Activated CD8-positive, alpha-beta memory T cell treated with anti-CD3 and anti-CD28 coated beads, Interleukin-2, amount 50 U/mL, for 48 hours (primary cell): ENCODE results near the gene DGAT2L6.
"Not testable (repeated sequence)": the region's sequence is repeated elsewhere in the genome, so short reads cannot be mapped to it uniquely, and the experiment has no call there.

Experiments used
- DNase-seq: peaks from one replicate; pipeline ENCODE4 v3.0.0-alpha.2; 2020

Gene DGAT2L6

GRCh38 chrX:70201732-70202131 lies 24.4 kb downstream of the DGAT2L6 start:
- DNase-seq, result no peak

DNA sequence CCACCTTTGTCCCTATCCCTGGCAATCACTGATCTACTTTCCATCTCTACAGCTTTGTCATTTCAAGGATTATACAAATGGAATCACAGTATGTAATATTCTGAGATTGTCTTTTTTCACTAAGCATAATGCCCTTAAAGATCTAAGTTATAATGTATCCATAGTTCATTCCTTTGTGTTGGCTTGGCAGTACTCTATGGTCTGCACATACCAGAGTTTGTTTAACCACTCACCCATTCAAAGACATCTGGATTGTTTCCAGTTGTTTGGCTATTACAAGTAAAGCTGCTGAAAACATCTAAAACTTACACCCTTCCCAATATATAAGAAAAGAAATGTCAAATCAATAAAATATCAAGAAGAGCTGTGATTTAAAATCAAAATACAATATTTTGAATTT lies 31.2 kb downstream of the DGAT2L6 start:
- DNase-seq, result no peak

- DNase-seq, result not testable (repeated sequence)
These were observed 32.3 kb downstream of the DGAT2L6 start for GRCh38 chrX:70209570-70209969.

DNA sequence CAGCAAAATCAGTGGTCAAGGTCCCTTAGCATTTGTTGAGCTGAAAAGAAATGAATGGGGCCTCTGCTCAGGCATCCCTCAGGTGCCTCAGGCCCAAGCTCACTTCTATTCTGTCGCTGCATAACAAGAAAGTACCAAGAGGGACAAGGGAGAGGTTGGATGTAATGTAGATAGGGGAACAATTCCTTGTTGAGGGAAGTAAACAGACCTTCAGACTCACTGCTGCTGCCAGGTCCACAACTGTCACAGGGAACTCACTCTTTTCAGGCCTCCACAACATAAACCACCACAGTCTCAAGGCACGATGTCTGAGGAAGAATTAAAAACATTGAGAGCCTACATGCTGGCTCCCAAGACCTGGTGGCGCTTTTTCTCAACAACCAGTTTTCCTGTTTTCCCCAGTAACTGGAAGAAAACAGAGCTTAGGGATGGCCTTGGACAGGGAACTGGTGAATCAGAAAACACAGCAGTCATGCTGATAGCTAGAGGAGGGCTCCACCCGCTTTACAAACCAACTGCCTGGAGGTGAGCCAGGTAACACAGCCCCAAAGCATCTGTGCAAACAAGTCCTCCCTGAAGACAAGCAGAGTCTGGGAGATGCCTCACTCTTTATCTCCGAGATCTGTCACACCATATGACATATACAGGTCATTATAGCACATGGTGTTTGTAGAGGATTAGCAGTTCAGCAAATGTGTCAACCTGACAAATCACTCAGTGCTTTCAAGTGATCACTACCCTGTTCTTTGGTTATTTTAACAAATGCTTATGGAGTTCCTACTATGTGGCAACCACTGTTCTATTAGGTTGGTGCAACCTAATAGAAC lies 42.9 kb downstream of the DGAT2L6 start:
- no peak for DNase-seq

DNA sequence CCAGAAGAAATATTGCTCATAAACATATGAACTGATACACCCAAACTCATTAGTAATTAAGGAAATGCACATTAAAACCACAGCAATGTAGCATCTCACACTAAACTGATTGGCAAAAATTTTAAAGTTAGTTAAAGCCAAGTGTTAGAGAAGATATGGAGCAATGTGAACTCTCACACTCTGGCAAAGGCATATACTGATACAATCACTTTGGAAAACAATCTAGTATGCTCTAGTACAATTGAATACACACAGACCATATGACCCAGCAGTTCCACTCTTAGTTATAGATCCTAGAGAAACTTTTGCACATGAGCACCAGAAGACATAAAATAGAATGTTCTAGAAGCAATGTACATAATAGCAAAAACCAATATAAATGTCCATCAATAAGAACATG lies 48.8 kb downstream of the DGAT2L6 start:
- no peak for DNase-seq

DNA sequence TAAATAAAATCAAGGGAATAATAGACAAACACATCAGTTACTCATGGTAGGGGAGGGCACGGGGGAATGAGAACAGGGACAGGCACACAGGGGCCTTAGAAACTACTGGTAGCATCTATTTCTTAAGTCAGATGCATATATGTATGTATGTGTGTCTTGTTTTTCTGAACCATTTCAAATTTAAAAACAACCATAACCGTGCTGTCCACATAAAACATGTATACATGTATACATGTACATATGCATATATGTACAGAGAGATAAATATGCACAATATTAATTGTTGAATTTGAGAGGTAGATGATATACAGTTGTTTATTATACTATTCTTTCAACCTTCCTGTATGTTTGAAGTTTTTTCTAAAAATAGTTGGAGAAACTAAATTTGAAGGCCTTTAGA lies 49.4 kb downstream of the DGAT2L6 start:
- DNase-seq, result no peak

GRCh38 chrX:70231666-70232065 lies 54.4 kb downstream of the DGAT2L6 start:
- no peak for DNase-seq

DNA sequence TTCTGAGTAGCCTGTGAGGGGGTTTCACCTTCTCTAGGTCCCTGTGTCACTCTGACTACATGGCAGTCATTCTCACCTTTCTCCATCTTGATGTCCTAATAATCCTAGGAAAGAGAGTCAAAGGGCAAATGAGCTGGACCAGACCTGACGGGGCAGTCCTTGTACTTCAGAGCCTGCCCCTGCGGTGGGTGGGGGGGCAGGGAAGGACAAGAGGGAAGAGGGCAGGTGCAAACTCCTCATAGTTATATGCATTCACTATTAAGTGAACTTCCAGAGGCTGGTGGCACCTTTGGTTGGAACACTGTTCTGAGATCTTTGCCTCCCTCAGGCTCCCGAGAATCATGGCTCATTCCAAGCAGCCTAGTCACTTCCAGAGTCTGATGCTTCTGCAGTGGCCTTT lies 57.1 kb downstream of the DGAT2L6 start, which contains the start of gene AWAT1:
TSS of gene AWAT1 (plus strand) at position 301 of the 400 bp plus-strand sequence. CDS start at position 342, 41 bp downstream.
- no peak for DNase-seq

DNA sequence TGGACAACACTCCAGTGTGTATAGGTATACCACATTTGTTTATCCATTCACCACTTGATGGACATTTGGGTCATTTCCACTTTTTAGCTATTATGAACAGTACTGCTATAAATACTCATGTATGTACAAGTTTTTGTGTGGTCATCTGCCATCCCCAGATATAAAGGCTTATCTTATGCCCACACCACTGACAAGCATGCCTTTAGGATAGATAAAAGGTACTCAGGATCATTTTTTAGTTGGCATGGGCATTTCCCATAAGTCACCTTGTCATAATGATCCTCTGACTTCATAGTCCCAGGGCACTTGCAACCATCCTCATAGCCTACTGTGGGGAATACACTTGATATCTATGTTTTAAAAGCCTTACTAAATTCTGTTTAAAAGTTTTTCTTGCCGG lies 63.5 kb downstream of the DGAT2L6 start:
- DNase-seq, result no peak

- DNase-seq, result no peak
These were observed 64.2 kb downstream of the DGAT2L6 start for GRCh38 chrX:70241501-70241900.

DNA sequence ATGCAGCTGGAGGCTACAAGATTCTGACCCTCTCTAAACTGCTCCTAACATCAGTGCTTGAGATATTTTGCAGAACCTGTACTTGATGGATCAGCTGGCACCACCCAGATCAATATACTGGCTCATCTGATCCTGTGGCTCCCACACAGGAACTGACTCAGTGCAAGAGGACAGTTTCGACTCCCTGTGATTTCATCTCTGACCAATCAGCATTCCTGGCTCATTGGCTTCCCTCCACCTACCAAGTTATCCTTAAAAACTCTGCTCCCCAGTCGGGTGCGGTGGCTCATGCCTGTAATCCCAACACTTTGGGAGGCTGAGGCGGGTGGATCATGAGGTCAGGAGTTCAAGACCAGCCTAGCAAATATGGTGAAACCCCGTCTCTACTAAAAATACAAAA lies 66.3 kb downstream of the DGAT2L6 start:
- not testable (repeated sequence) for DNase-seq

GRCh38 chrX:70244881-70245280 lies 67.6 kb downstream of the DGAT2L6 start:
- DNase-seq, result no peak

- no peak for DNase-seq
These were observed 70.0 kb downstream of the DGAT2L6 start for GRCh38 chrX:70247252-70247651.

GRCh38 chrX:70252491-70252890 lies 75.2 kb downstream of the DGAT2L6 start:
- DNase-seq, result no peak

GRCh38 chrX:70253377-70254062 lies 76.2 kb downstream of the DGAT2L6 start:
- no peak for DNase-seq

- DNase-seq, result no peak
These were observed 76.7 kb downstream of the DGAT2L6 start for GRCh38 chrX:70254063-70254400.

GRCh38 chrX:70254909-70255308 lies 77.6 kb downstream of the DGAT2L6 start:
- no peak for DNase-seq
